ENCODE data around the gene PRR15L. TPM values are rescaled to one million over a fixed set of nuclear protein-coding genes. Genes with fewer than 3 reads are reported as not detected.

Gene PRR15L, protein sequence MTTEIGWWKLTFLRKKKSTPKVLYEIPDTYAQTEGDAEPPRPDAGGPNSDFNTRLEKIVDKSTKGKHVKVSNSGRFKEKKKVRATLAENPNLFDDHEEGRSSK
- total RNA-seq, result 1 to 10 TPM in 1 of 4 donors, under 1 TPM in 1, not detected in 2; 0.29 to 2.0 TPM

DNA sequence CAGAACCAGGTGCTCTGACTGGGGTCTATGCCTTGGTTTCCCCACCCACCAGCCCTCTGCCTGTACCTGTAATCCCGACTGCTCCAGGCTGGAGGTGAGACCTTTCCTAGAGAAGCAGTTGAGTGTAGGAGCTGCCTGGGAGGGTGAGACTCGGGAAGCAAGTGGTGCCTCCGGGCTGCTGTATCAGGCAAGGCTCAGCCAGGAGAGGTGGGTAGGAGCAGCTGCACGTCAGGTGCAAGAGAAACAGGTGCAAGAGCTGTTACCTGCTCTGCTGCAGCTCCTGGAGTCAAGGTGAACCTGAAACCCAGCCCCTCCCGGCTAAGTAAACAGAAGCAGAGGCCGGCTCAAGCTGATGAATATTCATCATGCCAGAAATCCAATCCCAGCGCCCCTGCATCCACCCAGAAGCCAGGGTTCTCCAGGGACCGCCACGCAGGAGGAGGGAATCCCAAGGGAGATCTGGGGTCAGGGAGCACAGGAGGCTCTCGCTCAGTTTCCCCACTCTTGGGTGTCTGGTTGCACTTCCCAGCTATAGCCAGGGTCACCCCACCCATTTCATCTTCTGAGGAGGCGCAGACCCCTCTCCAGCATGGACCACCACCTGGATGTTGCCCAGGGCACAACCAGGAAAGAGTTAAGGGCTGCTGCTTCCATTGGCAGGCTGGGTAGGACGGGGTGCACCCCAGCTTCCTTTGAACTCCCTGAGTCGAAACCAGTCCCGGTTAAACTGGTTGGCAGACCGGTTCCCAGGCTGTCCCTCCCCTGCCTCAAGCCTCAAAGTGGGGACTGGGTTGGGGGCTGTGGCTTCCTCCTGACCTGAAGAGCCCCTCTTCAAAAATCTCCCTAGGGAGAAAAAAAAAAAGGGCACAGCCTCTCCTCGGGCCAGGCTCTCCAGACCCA, at the start of gene PRR15L:
TSS of gene PRR15L (minus strand) at position 293 of the 900 bp plus-strand sequence. CDS start 4,649 bp downstream, outside the sequence.
- no peaks in the 10 kb centered on the region for H3K4me1 ChIP-seq
- intact Hi-C loops (cut with DNase I; ENCODE audit: low total_unique reads), result no loop called here
- no peaks in the 10 kb centered on the region for H3K36me3 ChIP-seq
- H3K9me3 ChIP-seq, result no peaks in the 10 kb centered on the region
- H3K4me3 ChIP-seq, result no peak within 1 kb of the TSS
- H3K27ac ChIP-seq, result no peak within 1 kb of the TSS
- H3K27me3 ChIP-seq, result no peaks in the 10 kb centered on the region
- TF ChIP-seq POLR2A (IDR thresholded peaks at IDR 0.05), result peak in 1 of 2 donors; percentile 13
- TF ChIP-seq, protein P1, sequence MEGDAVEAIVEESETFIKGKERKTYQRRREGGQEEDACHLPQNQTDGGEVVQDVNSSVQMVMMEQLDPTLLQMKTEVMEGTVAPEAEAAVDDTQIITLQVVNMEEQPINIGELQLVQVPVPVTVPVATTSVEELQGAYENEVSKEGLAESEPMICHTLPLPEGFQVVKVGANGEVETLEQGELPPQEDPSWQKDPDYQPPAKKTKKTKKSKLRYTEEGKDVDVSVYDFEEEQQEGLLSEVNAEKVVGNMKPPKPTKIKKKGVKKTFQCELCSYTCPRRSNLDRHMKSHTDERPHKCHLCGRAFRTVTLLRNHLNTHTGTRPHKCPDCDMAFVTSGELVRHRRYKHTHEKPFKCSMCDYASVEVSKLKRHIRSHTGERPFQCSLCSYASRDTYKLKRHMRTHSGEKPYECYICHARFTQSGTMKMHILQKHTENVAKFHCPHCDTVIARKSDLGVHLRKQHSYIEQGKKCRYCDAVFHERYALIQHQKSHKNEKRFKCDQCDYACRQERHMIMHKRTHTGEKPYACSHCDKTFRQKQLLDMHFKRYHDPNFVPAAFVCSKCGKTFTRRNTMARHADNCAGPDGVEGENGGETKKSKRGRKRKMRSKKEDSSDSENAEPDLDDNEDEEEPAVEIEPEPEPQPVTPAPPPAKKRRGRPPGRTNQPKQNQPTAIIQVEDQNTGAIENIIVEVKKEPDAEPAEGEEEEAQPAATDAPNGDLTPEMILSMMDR (IDR thresholded peaks at IDR 0.05), result no peak
- no peak for DNase-seq

DNA sequence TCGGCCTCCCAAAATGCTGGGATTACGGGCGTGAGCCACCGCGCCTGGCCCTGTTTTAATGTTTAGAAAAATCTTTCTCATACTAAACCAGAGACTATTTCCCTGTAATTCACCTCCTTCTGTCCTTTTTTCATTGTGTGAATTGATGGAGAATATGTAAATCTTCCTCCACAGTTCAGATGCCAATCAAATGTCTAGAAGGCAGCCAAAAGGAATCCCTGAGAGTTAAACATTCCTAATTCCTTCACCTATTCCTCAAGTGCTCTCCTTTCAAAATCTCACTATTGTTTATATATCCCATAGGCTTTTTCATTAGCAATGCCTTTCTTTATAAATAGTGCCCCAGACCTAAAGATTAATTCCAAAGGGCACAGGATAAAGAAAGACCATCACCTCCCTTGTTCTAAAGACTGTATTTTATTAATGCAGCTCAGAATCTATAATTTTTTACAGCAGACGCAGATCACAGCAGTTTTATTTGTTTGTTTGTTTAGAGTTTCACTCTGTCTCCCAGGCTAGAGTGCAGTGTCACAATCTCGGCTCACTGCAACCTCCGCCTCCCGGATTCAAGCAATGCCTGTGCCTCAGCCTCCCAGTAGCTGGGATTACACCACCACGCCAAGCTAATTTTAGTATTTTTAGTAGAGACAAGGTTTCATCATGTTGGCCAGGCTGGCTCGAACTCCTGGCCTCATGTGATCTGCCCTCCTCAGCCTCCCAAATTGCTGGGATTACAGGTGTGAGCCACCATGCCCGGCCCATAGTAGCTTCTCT, 49.4 kb upstream of the PRR15L start:
- no peaks in the 10 kb centered on the region for H3K36me3 ChIP-seq
- no peaks in the 10 kb centered on the region for H3K9me3 ChIP-seq
- no peak overlapping the region for H3K27ac ChIP-seq
- H3K27me3 ChIP-seq, result peaks cover 6 to 11% of the 10 kb centered on the region in 2 donors
- H3K4me1 ChIP-seq, result peaks cover 0 to 3% of the 10 kb centered on the region in 2 donors
- no peak for TF ChIP-seq POLR2A (IDR thresholded peaks at IDR 0.05)
- TF ChIP-seq, protein P1 (IDR thresholded peaks at IDR 0.05), result no peak
- no peak for DNase-seq
- no peak overlapping the region for H3K4me3 ChIP-seq
- intact Hi-C loops (cut with DNase I; ENCODE audit: low total_unique reads), result no loop called here

DNA sequence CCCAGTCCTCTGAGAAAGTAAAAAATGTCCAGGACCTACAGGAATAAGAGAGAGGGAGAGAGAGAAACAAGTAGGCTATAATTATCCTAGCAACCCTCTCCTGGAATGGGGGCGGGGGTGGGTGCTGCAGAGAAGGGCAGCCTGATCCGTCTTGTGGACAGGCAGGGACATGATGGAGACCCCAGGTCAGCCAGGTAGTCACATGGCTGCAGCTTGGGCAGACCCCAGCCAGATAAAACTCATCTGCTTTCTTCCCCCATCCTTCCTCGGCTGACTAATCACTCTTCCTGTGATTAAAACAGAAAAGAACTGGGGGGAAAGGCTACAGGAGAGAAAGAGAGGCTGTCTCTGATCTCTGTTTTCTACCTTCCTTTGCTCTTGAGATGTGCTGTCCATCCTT, 47.3 kb upstream of the PRR15L start:
- H3K36me3 ChIP-seq, result no peaks in the 10 kb centered on the region
- H3K27me3 ChIP-seq, result peaks cover 0 to 3% of the 10 kb centered on the region in 2 donors
- no peaks in the 10 kb centered on the region for H3K4me1 ChIP-seq
- TF ChIP-seq, protein P1 (IDR thresholded peaks at IDR 0.05), result no peak
- TF ChIP-seq POLR2A (IDR thresholded peaks at IDR 0.05), result no peak
- no peak overlapping the region for H3K4me3 ChIP-seq
- H3K27ac ChIP-seq, result no peak overlapping the region
- intact Hi-C loops (cut with DNase I; ENCODE audit: low total_unique reads), result no loop called here
- no peaks in the 10 kb centered on the region for H3K9me3 ChIP-seq
- no peak for DNase-seq

DNA sequence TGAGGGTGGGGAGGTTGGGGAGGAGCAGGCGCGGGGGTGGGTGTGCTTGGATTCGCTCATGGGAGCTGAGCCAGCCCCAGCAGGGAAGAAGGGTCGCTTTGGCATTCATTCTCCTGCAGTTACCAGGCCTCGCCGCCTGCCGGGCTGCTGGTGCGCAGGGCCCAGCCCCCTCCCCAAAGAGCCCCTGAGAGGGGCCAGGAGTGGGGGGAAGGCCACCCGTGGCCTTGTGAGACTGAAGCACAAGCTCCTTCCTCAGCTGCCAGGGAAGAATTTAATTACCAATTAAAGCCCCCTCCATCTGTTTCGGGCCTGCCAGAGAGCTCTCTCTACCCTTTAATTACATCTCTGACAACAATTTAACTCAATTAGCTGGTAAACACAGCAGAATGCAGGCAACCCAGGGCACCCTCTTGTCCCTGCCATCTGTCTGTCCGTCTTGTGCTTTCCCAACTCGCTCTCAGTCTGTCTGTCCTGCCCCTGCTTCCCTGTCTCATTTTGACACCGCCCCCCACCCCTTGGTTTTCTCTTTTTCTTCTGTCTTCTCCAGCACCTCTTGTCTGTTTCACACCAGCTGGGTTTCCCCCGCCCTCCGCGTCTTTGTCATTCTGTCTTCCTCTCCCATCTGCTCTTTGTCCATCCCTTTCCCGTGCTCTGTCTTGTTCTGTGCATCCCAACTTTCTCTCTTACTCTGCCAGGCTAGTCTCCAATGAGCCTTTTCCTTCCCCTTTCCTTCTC, 45.9 kb upstream of the PRR15L start:
- no peak overlapping the region for H3K27ac ChIP-seq

More for the DNA sequence above, 45.9 kb upstream of the PRR15L start:
- no peak for DNase-seq
- Histone ChIP-seq H3K4me3 (no peak overlapping the region), H3K27me3 (no peaks in the 10 kb centered on the region), H3K4me1 (no peaks in the 10 kb centered on the region), H3K9me3 (no peaks in the 10 kb centered on the region), H3K36me3 (no peaks in the 10 kb centered on the region)
- intact Hi-C loops (cut with DNase I; ENCODE audit: low total_unique reads), result no loop called here
- TF ChIP-seq, protein P1 (IDR thresholded peaks at IDR 0.05), result no peak
- TF ChIP-seq POLR2A (IDR thresholded peaks at IDR 0.05), result no peak
